Measurements from ENCODE around the gene ARL6IP6.

Gene ARL6IP6

GRCh38 chr2:152678808-152679207 is 39.6 kb upstream of the ARL6IP6 start:
- Histone ChIP-seq H3F3A (ENCODE audit: insufficient read depth) (peaks cover 9% of the 10 kb centered on the region; the same call in 1 of the 2 replicates), H3K36me3 (ENCODE audit: low read length) (peaks cover 72% of the 10 kb centered on the region), H4K20me1 (ENCODE audit: low read depth, low read length) (peaks cover 16% of the 10 kb centered on the region; the same call in 1 of the 2 replicates), H3K9ac (ENCODE audit: low read length) (no peak overlapping the region), H2AFZ (ENCODE audit: low read depth, low read length, severe bottlenecking) (no peak overlapping the region), H3K79me2 (ENCODE audit: insufficient read depth, low read length) (peaks cover 28% of the 10 kb centered on the region), H3K4me3 (ENCODE audit: insufficient read depth, low read length, poor library complexity, severe bottlenecking) (no peak overlapping the region), H3K4me2 (ENCODE audit: low read depth, low read length, poor library complexity, severe bottlenecking) (no peak overlapping the region), H3K27me3 (ENCODE audit: low read length) (no peaks in the 10 kb centered on the region), H3K9me3 (ENCODE audit: insufficient read depth, low read length) (no peaks in the 10 kb centered on the region), H3K9me2 (replicated peaks; ENCODE audit: insufficient read depth, low read length) (no peaks in the 10 kb centered on the region), H3K27ac (ENCODE audit: low read depth, low read length) (no peak overlapping the region)
- no peak for TF ChIP-seq EZH2phosphoT487 (conservative IDR thresholded peaks at IDR 0.05; ENCODE audit: low read length)
- no peak for TF ChIP-seq CTCF (IDR thresholded peaks at IDR 0.05; ENCODE audit: insufficient read depth, low read length, poor library complexity, severe bottlenecking)

- Histone ChIP-seq H3K27ac (ENCODE audit: low read depth, low read length) (no peak overlapping the region), H3K27me3 (ENCODE audit: low read length) (no peaks in the 10 kb centered on the region), H3K4me2 (ENCODE audit: low read depth, low read length, poor library complexity, severe bottlenecking) (no peak overlapping the region), H4K20me1 (ENCODE audit: low read depth, low read length) (peaks cover 32% of the 10 kb centered on the region), H3K9me2 (replicated peaks; ENCODE audit: insufficient read depth, low read length) (no peaks in the 10 kb centered on the region), H3K79me2 (ENCODE audit: insufficient read depth, low read length) (peaks cover 65% of the 10 kb centered on the region), H2AFZ (ENCODE audit: low read depth, low read length, severe bottlenecking) (no peak overlapping the region), H3K36me3 (ENCODE audit: low read length) (peaks cover 54% of the 10 kb centered on the region), H3K9ac (ENCODE audit: low read length) (no peak overlapping the region), H3K9me3 (ENCODE audit: insufficient read depth, low read length) (no peaks in the 10 kb centered on the region), H3K4me3 (ENCODE audit: insufficient read depth, low read length, poor library complexity, severe bottlenecking) (no peak overlapping the region), H3F3A (ENCODE audit: insufficient read depth) (peaks cover 9% of the 10 kb centered on the region; the same call in 1 of the 2 replicates)
- TF ChIP-seq CTCF (IDR thresholded peaks at IDR 0.05; ENCODE audit: insufficient read depth, low read length, poor library complexity, severe bottlenecking) = no peak
- no peak for TF ChIP-seq EZH2phosphoT487 (conservative IDR thresholded peaks at IDR 0.05; ENCODE audit: low read length)
Observed at GRCh38 chr2:152682663-152683062, 35.8 kb upstream of the ARL6IP6 start.

- Histone ChIP-seq H3K36me3 (ENCODE audit: low read length) (peaks cover 49% of the 10 kb centered on the region), H2AFZ (ENCODE audit: low read depth, low read length, severe bottlenecking) (no peak overlapping the region), H4K20me1 (ENCODE audit: low read depth, low read length) (peaks cover 32% of the 10 kb centered on the region), H3K9ac (ENCODE audit: low read length) (no peak overlapping the region), H3K4me2 (ENCODE audit: low read depth, low read length, poor library complexity, severe bottlenecking) (no peak overlapping the region), H3K4me3 (ENCODE audit: insufficient read depth, low read length, poor library complexity, severe bottlenecking) (no peak overlapping the region), H3K27ac (ENCODE audit: low read depth, low read length) (no peak overlapping the region), H3K9me3 (ENCODE audit: insufficient read depth, low read length) (no peaks in the 10 kb centered on the region), H3K9me2 (replicated peaks; ENCODE audit: insufficient read depth, low read length) (no peaks in the 10 kb centered on the region), H3F3A (ENCODE audit: insufficient read depth) (peaks cover 4% of the 10 kb centered on the region; the same call in 1 of the 2 replicates), H3K79me2 (ENCODE audit: insufficient read depth, low read length) (peaks cover 72% of the 10 kb centered on the region), H3K27me3 (ENCODE audit: low read length) (no peaks in the 10 kb centered on the region)
- TF ChIP-seq EZH2phosphoT487 (conservative IDR thresholded peaks at IDR 0.05; ENCODE audit: low read length) (no peak), CTCF (IDR thresholded peaks at IDR 0.05; ENCODE audit: insufficient read depth, low read length, poor library complexity, severe bottlenecking) (no peak)
Observed at GRCh38 chr2:152683400-152683799, 35.0 kb upstream of the ARL6IP6 start.
